Smooth muscle cell (in vitro differentiated cells): ENCODE measurements around the gene NR5A1. TPM values are rescaled to one million over a fixed set of nuclear protein-coding genes. Genes with fewer than 3 reads are reported as not detected.

ENCODE experiments used
- DNase-seq: peaks from one replicate; lab custom pipeline; 2025; ENCODE audit not compliant: unreplicated experiment; lab: John Stamatoyannopoulos, UW
- H2AFZ ChIP-seq: fragments of 200-600 bp; sonication (generic); 2 replicates; pipeline ENCODE4 v1.6.0; 2016; ENCODE audit warnings: antibody characterized with exemption, low read depth, mild to moderate bottlenecking
- H3F3A ChIP-seq: fragments of 200-600 bp; sonication (generic); 2 replicates; pipeline ENCODE4 v1.6.0; 2017; ENCODE audit warnings: antibody characterized with exemption, low read depth
- H3K27ac ChIP-seq: fragments of 200-600 bp; sonication (generic); 2 replicates; pipeline ENCODE4 v1.5.1; 2016; ENCODE audit warnings: low read depth, mild to moderate bottlenecking
- H3K27me3 ChIP-seq: fragments of 200-600 bp; sonication (generic); 2 replicates; pipeline ENCODE4 v1.6.1; 2016; ENCODE audit warnings: low read depth, mild to moderate bottlenecking
- H3K36me3 ChIP-seq: fragments of 200-600 bp; sonication (generic); 2 replicates; pipeline ENCODE4 v1.5.1; 2016; ENCODE audit warnings: low read depth
- H3K4me1 ChIP-seq: fragments of 200-600 bp; sonication (generic); 2 replicates; pipeline ENCODE4 v1.5.1; 2016; ENCODE audit warnings: low read depth
- H3K4me2 ChIP-seq: fragments of 200-600 bp; sonication (generic); 2 replicates; pipeline ENCODE4 v1.6.0; 2016; ENCODE audit warnings: mild to moderate bottlenecking
- H3K4me3 ChIP-seq: fragments of 200-600 bp; sonication (generic); 2 replicates; pipeline ENCODE4 v1.5.1; 2016; ENCODE audit warnings: mild to moderate bottlenecking
- H3K79me2 ChIP-seq: fragments of 200-600 bp; sonication (generic); 2 replicates; pipeline ENCODE4 v1.6.0; 2016; ENCODE audit warnings: low read depth, mild to moderate bottlenecking
- H3K9ac ChIP-seq: fragments of 200-600 bp; sonication (generic); 2 replicates; pipeline ENCODE4 v1.6.0; 2016; ENCODE audit warnings: low read depth
- H3K9me3 ChIP-seq: fragments of 200-600 bp; sonication (generic); replicated peaks from 2 replicates; pipeline ENCODE4 v1.5.1; 2016; ENCODE audit warnings: low read depth
- H4K20me1 ChIP-seq: fragments of 200-600 bp; sonication (generic); 2 replicates; pipeline ENCODE4 v1.6.0; 2016; ENCODE audit warnings: low read depth
- WGBS: methylation state at CpG from one replicate; pipeline ENCODE4 v1.1.7; 2016; ENCODE audit warnings: low lambda C conversion rate; 5-methylcytosine and 5-hydroxymethylcytosine counted together
- polyA plus RNA-seq: library from polyadenylated mRNA; unstranded; fragments of >200 nt; fragmentation: Nextera tagmentation; extraction: Ambion mirVana; gene quantifications from 2 replicates; pipeline ENCODE4 v1.2.1, GENCODE V29; 2016
- total RNA-seq: library from RNA; depleted of rRNA; stranded (reverse); fragments of >200 nt; gene quantifications from 2 replicates; pipeline ENCODE4 v1.2.3, GENCODE V29; 2014
- TF ChIP-seq, protein P1 (sequence below): fragments of 200-600 bp; sonication (generic); IDR thresholded peaks from 2 replicates; pipeline ENCODE4 v1.5.1; 2017; ENCODE audit warnings: borderline replicate concordance, mild to moderate bottlenecking, antibody characterized with exemption; ENCODE audit not compliant: insufficient read depth, poor library complexity, severe bottlenecking

Gene NR5A1
- total and polyA plus RNA-seq, 2 experiments from 2014 or later, result not detected

DNA sequence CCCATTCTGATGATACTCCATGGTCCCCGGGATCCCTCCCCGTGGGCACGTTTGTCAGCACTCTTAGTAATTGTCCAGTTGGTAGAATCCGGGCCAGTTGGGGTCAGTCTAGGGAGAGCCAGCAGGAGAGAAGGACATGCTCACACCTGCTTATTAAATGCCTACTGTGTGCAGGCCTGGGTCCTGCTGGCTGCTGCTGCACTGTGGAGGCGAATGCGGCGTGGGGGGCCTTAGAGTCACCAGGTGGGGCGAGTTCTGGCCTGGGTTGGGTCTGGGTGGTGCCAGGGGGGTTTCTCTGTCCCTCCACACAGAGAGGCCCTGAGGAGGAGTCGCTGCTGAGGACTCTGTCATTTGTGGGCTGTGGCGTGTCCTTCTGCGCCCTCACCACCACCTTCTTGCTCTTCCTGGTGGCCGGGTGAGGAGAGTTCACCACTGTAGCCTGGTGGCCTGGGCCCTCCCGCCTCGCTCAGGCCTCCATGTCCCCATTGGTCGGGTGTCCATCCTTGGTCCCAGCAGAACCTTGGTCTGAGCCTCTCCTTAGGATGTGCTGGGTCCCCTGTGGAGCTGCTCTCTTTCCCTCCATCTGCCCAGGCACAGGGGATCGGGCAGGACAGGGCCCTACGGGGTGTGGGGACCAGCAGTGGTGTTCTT lies 39.7 kb downstream of the NR5A1 start:
- H2AFZ ChIP-seq, result no peak overlapping the region
- H3K79me2 ChIP-seq, result no peaks in the 10 kb centered on the region
- H4K20me1 ChIP-seq, result no peaks in the 10 kb centered on the region
- H3K4me1 ChIP-seq, result no peaks in the 10 kb centered on the region
- TF ChIP-seq, protein P1, sequence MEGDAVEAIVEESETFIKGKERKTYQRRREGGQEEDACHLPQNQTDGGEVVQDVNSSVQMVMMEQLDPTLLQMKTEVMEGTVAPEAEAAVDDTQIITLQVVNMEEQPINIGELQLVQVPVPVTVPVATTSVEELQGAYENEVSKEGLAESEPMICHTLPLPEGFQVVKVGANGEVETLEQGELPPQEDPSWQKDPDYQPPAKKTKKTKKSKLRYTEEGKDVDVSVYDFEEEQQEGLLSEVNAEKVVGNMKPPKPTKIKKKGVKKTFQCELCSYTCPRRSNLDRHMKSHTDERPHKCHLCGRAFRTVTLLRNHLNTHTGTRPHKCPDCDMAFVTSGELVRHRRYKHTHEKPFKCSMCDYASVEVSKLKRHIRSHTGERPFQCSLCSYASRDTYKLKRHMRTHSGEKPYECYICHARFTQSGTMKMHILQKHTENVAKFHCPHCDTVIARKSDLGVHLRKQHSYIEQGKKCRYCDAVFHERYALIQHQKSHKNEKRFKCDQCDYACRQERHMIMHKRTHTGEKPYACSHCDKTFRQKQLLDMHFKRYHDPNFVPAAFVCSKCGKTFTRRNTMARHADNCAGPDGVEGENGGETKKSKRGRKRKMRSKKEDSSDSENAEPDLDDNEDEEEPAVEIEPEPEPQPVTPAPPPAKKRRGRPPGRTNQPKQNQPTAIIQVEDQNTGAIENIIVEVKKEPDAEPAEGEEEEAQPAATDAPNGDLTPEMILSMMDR, result no peak
- no peak overlapping the region for H3K4me3 ChIP-seq
- H3K4me2 ChIP-seq, result no peak overlapping the region
- DNase-seq, result no peak
- H3K27me3 ChIP-seq, result peaks cover 4% of the 10 kb centered on the region
- H3K9me3 ChIP-seq, result no peaks in the 10 kb centered on the region
- no peak overlapping the region for H3K27ac ChIP-seq
- no peak overlapping the region for H3K9ac ChIP-seq
- 96% methylated on average over 17 of the region's 17 CpGs for WGBS
- no peaks in the 10 kb centered on the region for H3F3A ChIP-seq
- H3K36me3 ChIP-seq, result no peaks in the 10 kb centered on the region

DNA sequence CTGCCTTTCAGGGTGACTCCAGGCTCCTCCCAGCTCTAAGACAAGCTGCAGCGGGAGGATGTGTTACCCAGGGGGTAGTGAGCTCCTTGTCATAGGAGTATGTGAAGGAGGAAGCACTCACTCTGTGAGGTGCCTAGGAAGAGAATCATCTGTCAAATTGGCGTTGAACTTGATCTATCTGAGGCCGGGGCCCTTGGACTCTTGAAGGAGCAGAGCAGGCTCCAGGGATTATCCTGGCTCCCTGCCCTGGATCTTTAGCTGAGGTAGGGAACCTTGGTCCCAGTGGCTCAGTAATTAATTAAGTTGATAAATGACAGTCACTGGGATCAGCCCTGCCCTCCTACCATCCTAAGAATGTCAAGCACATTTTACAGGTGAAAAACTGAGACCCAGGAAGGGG lies 41.5 kb downstream of the NR5A1 start:
- H3F3A ChIP-seq, result no peaks in the 10 kb centered on the region
- TF ChIP-seq, protein P1, result no peak
- H3K4me1 ChIP-seq, result no peaks in the 10 kb centered on the region
- no peak overlapping the region for H3K27ac ChIP-seq
- H3K9ac ChIP-seq, result no peak overlapping the region
- 84% methylated on average over 3 of the region's 3 CpGs for WGBS
- no peaks in the 10 kb centered on the region for H4K20me1 ChIP-seq
- peaks cover 5% of the 10 kb centered on the region for H3K27me3 ChIP-seq
- H3K4me2 ChIP-seq, result no peak overlapping the region
- H3K36me3 ChIP-seq, result no peaks in the 10 kb centered on the region
- H2AFZ ChIP-seq, result no peak overlapping the region
- H3K4me3 ChIP-seq, result no peak overlapping the region
- no peaks in the 10 kb centered on the region for H3K9me3 ChIP-seq
- H3K79me2 ChIP-seq, result no peaks in the 10 kb centered on the region
- DNase-seq, result no peak

GRCh38 chr9:124462739-124463138 lies 44.5 kb downstream of the NR5A1 start:
- WGBS, result 83% methylated on average over 1 of the region's 1 CpG
- Histone ChIP-seq H3F3A (no peaks in the 10 kb centered on the region), H3K4me2 (no peak overlapping the region), H3K27me3 (peaks cover 5% of the 10 kb centered on the region), H2AFZ (no peak overlapping the region), H3K4me1 (no peaks in the 10 kb centered on the region), H4K20me1 (no peaks in the 10 kb centered on the region), H3K79me2 (no peaks in the 10 kb centered on the region), H3K27ac (no peak overlapping the region), H3K36me3 (no peaks in the 10 kb centered on the region), H3K9me3 (no peaks in the 10 kb centered on the region), H3K4me3 (no peak overlapping the region), H3K9ac (no peak overlapping the region)
- DNase-seq, result no peak
- TF ChIP-seq, protein P1, result no peak

DNA sequence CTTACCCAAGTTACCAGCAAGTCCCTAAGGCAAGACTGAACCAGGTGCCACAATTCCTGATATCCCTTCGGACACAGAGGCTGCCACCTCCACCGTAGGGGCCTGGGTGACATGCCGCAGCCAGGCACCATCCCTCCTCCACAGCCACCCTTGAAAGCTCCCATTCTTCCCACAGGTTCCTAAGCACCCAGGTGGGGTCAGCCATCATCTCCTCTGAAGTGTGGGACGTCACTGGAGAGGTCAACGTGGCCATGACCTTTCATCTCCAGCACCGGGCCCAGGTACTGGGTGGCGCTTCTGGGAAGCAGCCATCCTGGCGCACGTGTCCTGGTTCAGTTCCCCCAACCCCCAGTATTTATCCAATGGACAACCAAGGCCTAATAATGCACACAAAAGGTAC lies 48.8 kb downstream of the NR5A1 start:
- TF ChIP-seq, protein P1, result no peak
- Histone ChIP-seq H3F3A (no peaks in the 10 kb centered on the region), H3K4me3 (no peak overlapping the region), H3K27me3 (peaks cover 11% of the 10 kb centered on the region), H3K27ac (no peak overlapping the region), H3K9me3 (no peaks in the 10 kb centered on the region), H3K4me1 (no peaks in the 10 kb centered on the region), H2AFZ (no peak overlapping the region), H3K36me3 (no peaks in the 10 kb centered on the region), H4K20me1 (no peaks in the 10 kb centered on the region), H3K9ac (no peak overlapping the region), H3K4me2 (no peak overlapping the region), H3K79me2 (no peaks in the 10 kb centered on the region)
- 97% methylated on average over 9 of the region's 9 CpGs for WGBS
- DNase-seq, result no peak
